Heart left ventricle (tissue), 13 donors: ENCODE results near the gene CACNA1S.

Source experiments
- POLR2A ChIP-seq, 2 donors: fragments of 450-650 bp; IDR thresholded peaks; one replicate each; pipeline ENCODE4 v1.6.1; 2017; ENCODE audit warnings: antibody characterized with exemption in 2 of 2, mild to moderate bottlenecking in 2 of 2, moderate library complexity in 2 of 2
- TF ChIP-seq, protein P1 (sequence below), 12 donors: fragments of 200-600 bp; sonication (generic) in 4 of 12; IDR thresholded peaks; one replicate each; pipeline versions ENCODE4 v1.5.0 to v1.8.0; 2018 to 2022; ENCODE audit warnings: antibody characterized with exemption in 12 of 12, mild to moderate bottlenecking in 5 of 12
- donor health status: ischemic (EF 13 %, LVEDD 7.1; RV severe dilation, severe dysfunction).
- donor health status: DM: no; HTN: yes; CAD: no.
- donor health status: DM: no; HTN: no; CAD: no.
- donor health status: ischemic (EF 25% LVEDD 6.9; RV normal size, moderate dysfunction).
- donor health status: ischemic (EF 25% LVEDD 5.7; RV mildly dilated, moderate dysfunction).
- donor health status: ischemic (EF 35%, LVEDD 5.7; RV mildly dilated, moderate dysfunction).
- donor health status: nonischemic (EF 11% LVEDD 7.7; RV severe dilation, severe dysfunction).
- donor health status: DM: yes; HTN: yes; CAD: no.
- donor health status: PGD.
- donor health status: ischemic (EF 29% LVEDD 5.4; RV normal size, mild dysfunction).
- donor health status: nonischemic (EF 23%, LVEDD 6.1; RV moderate dilation, normal function).

DNA sequence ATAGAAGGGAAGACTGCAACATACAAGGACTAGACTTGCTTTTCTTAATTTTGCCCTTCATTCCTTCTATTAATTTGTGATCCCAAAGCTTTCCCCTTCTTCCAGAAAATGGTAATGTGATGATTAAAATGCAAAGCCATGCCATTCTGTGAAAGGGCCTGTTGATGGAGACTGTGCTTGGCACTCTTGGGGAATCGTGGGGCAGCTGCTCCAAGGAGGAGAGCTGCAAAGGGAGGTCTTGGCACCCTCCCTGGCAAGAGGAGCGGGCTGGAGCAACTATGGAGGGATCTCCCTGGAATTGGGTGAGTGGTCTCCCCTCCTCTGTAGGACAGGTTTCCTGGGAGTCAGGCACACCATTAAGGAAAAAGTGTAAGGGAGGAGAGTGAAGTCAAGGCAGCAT, 16.6 kb downstream of the CACNA1S start:
- TF ChIP-seq, protein P1, sequence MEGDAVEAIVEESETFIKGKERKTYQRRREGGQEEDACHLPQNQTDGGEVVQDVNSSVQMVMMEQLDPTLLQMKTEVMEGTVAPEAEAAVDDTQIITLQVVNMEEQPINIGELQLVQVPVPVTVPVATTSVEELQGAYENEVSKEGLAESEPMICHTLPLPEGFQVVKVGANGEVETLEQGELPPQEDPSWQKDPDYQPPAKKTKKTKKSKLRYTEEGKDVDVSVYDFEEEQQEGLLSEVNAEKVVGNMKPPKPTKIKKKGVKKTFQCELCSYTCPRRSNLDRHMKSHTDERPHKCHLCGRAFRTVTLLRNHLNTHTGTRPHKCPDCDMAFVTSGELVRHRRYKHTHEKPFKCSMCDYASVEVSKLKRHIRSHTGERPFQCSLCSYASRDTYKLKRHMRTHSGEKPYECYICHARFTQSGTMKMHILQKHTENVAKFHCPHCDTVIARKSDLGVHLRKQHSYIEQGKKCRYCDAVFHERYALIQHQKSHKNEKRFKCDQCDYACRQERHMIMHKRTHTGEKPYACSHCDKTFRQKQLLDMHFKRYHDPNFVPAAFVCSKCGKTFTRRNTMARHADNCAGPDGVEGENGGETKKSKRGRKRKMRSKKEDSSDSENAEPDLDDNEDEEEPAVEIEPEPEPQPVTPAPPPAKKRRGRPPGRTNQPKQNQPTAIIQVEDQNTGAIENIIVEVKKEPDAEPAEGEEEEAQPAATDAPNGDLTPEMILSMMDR (IDR thresholded peaks at IDR 0.05), result no peak
- no peak for TF ChIP-seq POLR2A (IDR thresholded peaks at IDR 0.05)
